Vagina (tissue), 2 donors: ENCODE measurements around the gene ONECUT2.

Experiments
- CTCF ChIP-seq, 3 experiments: fragments of 450-650 bp in 2 of 3; fragments of 200-600 bp in 1 of 3; sonication (generic) in 1 of 3; IDR thresholded peaks; one replicate each; pipeline ENCODE4 v1.5.1; 2017 to 2019; ENCODE audit warnings: antibody characterized with exemption in 3 of 3, mild to moderate bottlenecking in 2 of 3, moderate library complexity in 2 of 3
- POLR2AphosphoS5 ChIP-seq, 2 donors: sonication (generic); formaldehyde crosslinking; IDR thresholded peaks; one replicate each; pipeline ENCODE4 v1.9.0; 2017; ENCODE audit warnings: antibody characterized with exemption in 2 of 2, mild to moderate bottlenecking in 2 of 2, low read depth in 1 of 2; ENCODE audit not compliant: insufficient read depth in 1 of 2

- TF ChIP-seq CTCF (IDR thresholded peaks at IDR 0.05) (no peak), POLR2AphosphoS5 (IDR thresholded peaks at IDR 0.05; ENCODE audit: insufficient read depth in 1 of 2, low read depth in 1 of 2) (no peak)
Measured at GRCh38 chr18:57445488-57446319, 10.5 kb downstream of the ONECUT2 start.
